OCI-LY3 (cell line): Measurements from ENCODE around the gene STUB1.
"Not testable (repeated sequence)": the region's sequence is repeated elsewhere in the genome, so short reads cannot be mapped to it uniquely, and the experiment has no call there.

ENCODE experiments used
- H2AFZ ChIP-seq: fragments of 200-600, 300-600 bp; shearing (Covaris generic); 2 replicates; pipeline ENCODE4 v1.6.0; 2014; ENCODE audit warnings: antibody characterized with exemption, low read depth, low read length
- H3K27ac ChIP-seq: fragments of 200-600, 300-600 bp; sonication (generic); 2 replicates; pipeline ENCODE4 v1.5.1; 2014; ENCODE audit warnings: mild to moderate bottlenecking, low read length, moderate library complexity, mixed read lengths
- H3K27me3 ChIP-seq: fragments of 200-600, 300-600 bp; sonication (generic); 2 replicates; pipeline ENCODE4 v1.6.1; 2014; ENCODE audit warnings: low read depth, low read length, mixed read lengths
- H3K36me3 ChIP-seq: fragments of 200-600, 300-600 bp; sonication (generic); replicated peaks from 2 replicates; pipeline ENCODE3; 2014; ENCODE audit warnings: low read depth, low read length, mixed read lengths
- H3K4me1 ChIP-seq: fragments of 300-600, 200-600 bp; sonication (generic); 2 replicates; pipeline ENCODE4 v1.6.1; 2014; ENCODE audit warnings: low read length, mixed read lengths
- H3K4me2 ChIP-seq: fragments of 200-600, 300-600 bp; sonication (generic); 2 replicates; pipeline ENCODE4 v1.6.1; 2014; ENCODE audit warnings: low read length, mixed read lengths
- H3K4me3 ChIP-seq: fragments of 300-600, 200-600 bp; sonication (generic); 2 replicates; pipeline ENCODE4 v1.5.1; 2014; ENCODE audit warnings: antibody characterized with exemption, mild to moderate bottlenecking, low read length, moderate library complexity
- H3K79me2 ChIP-seq: fragments of 300-600, 200-600 bp; shearing (Covaris generic); 2 replicates; pipeline ENCODE4 v1.6.1; 2014; ENCODE audit warnings: mild to moderate bottlenecking, low read length, mixed read lengths
- H3K9ac ChIP-seq: fragments of 300-600, 200-600 bp; shearing (Covaris generic); 2 replicates; pipeline ENCODE4 v1.6.0; 2014; ENCODE audit warnings: mild to moderate bottlenecking, low read length, moderate library complexity
- H3K9me3 ChIP-seq: fragments of 200-600, 300-600 bp; shearing (Covaris generic); 2 replicates; pipeline ENCODE4 v1.6.1; 2014; ENCODE audit warnings: low read length, mixed read lengths; ENCODE audit not compliant: insufficient read depth
- H4K20me1 ChIP-seq: fragments of 200-600, 300-600 bp; sonication (generic); 2 replicates; pipeline ENCODE4 v1.6.1; 2016; ENCODE audit warnings: low read length, mixed read lengths; ENCODE audit not compliant: insufficient read depth
- EZH2phosphoT487 ChIP-seq: fragments of 200-600 bp; shearing (Covaris generic); IDR thresholded peaks from 2 replicates; pipeline ENCODE4 v1.6.1; 2018; ENCODE audit warnings: antibody characterized with exemption, mixed run types, low read depth
- TF ChIP-seq, protein P1 (sequence below): fragments of 200-600, 300-600 bp; sonication (generic); IDR thresholded peaks from 2 replicates; pipeline ENCODE4 v1.5.1; 2014; ENCODE audit warnings: antibody characterized with exemption, low read length, low read depth

Gene STUB1

DNA sequence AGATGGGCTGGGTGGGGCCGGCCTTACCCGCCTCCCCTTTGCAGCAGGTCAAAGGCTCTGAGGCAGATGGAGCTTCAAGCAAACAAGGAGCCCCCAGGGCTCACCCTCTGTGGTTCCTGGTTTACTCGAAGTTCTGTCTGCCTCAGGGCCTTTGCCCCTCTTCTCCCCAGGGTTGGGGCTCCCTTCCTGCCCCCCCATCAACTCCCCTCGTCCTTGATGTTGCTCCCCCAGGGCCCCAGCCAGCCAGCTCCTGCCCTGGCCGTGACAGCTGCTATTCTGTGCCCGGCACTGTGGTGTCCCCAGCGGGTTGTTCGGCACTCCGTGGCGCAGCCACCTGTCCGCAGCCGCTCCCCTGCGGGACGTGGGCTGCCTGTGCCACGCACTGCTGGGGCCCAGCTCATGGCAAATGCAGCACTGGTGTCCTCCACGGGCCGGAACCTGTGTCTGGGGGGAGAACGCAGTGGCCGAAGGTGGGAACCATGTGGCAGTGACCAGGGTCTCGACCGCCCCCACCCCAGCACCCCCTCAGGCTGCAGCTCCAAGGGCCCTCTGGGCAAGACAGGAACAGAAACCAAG lies 30.4 kb downstream of the STUB1 start:
- Histone ChIP-seq H2AFZ (no peak overlapping the region), H3K27ac (no peak overlapping the region), H3K4me1 (no peaks in the 10 kb centered on the region; the same call in 1 of the 2 replicates), H3K9ac (no peak overlapping the region), H3K9me3 (no peaks in the 10 kb centered on the region), H3K4me2 (no peak overlapping the region), H4K20me1 (no peaks in the 10 kb centered on the region), H3K36me3 (no peaks in the 10 kb centered on the region), H3K27me3 (peaks cover 18% of the 10 kb centered on the region), H3K79me2 (no peaks in the 10 kb centered on the region), H3K4me3 (no peak overlapping the region)
- TF ChIP-seq, protein P1, sequence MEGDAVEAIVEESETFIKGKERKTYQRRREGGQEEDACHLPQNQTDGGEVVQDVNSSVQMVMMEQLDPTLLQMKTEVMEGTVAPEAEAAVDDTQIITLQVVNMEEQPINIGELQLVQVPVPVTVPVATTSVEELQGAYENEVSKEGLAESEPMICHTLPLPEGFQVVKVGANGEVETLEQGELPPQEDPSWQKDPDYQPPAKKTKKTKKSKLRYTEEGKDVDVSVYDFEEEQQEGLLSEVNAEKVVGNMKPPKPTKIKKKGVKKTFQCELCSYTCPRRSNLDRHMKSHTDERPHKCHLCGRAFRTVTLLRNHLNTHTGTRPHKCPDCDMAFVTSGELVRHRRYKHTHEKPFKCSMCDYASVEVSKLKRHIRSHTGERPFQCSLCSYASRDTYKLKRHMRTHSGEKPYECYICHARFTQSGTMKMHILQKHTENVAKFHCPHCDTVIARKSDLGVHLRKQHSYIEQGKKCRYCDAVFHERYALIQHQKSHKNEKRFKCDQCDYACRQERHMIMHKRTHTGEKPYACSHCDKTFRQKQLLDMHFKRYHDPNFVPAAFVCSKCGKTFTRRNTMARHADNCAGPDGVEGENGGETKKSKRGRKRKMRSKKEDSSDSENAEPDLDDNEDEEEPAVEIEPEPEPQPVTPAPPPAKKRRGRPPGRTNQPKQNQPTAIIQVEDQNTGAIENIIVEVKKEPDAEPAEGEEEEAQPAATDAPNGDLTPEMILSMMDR = no peak
- TF ChIP-seq EZH2phosphoT487 = no peak

GRCh38 chr16:711084-711483 lies 30.9 kb downstream of the STUB1 start:
- Histone ChIP-seq H3K27me3 (peaks cover 18% of the 10 kb centered on the region), H3K79me2 (no peaks in the 10 kb centered on the region), H3K36me3 (no peaks in the 10 kb centered on the region), H3K27ac (no peak overlapping the region), H3K9ac (no peak overlapping the region), H3K4me3 (no peak overlapping the region), H3K9me3 (no peaks in the 10 kb centered on the region), H2AFZ (no peak overlapping the region), H3K4me2 (no peak overlapping the region), H4K20me1 (no peaks in the 10 kb centered on the region), H3K4me1 (no peaks in the 10 kb centered on the region; the same call in 1 of the 2 replicates)
- TF ChIP-seq EZH2phosphoT487 = no peak
- TF ChIP-seq, protein P1 = no peak

DNA sequence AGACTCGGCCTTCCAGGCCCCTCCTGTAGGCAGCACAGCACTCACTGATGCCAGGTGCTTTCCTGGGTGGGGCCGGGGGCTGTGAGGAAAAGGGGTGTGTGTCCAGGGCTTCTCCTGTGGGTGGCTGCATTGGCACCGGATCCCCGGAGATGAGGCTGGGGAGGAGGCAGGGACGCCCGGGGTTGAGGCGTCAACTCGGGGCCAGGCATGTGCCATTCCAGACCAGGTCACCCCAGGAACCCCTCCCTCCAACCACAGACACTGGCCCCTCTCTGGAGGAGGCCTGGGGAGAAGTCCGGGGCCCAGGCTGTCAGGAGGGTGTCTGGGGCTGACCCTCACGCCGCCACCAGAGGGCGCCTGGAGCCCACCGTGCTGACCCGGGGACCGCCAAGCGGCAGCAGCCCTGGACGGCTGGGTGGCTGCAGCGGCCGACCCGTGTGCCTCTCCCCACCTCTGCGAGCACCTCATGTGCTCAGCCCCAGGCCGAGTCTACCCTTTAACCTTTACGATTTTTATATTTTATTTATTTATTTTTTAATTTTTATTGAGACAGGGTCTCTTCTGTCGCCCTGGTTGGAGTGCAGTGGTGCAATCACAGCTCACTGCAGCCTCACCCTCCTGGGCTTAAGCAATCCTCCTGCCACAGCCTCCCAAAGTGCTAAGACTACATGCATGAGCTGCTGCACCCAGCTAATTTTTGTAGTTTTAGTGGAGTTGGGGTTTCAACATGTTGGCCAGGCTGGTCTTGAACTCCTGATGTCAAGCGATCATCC lies 31.5 kb downstream of the STUB1 start:
- Histone ChIP-seq H3K27me3 (peaks cover 18% of the 10 kb centered on the region), H3K9me3 (no peaks in the 10 kb centered on the region), H3K36me3 (no peaks in the 10 kb centered on the region), H3K4me2 (0 out of 2 replicates have a peak overlapping the region, but pooled peaks have one; percentile 3), H3K9ac (no peak overlapping the region), H4K20me1 (no peaks in the 10 kb centered on the region), H3K4me3 (no peak overlapping the region), H3K79me2 (no peaks in the 10 kb centered on the region), H3K27ac (no peak overlapping the region), H2AFZ (no peak overlapping the region), H3K4me1 (no peaks in the 10 kb centered on the region; the same call in 1 of the 2 replicates)
- TF ChIP-seq EZH2phosphoT487 = no peak
- TF ChIP-seq, protein P1 = peak; percentile 79

DNA sequence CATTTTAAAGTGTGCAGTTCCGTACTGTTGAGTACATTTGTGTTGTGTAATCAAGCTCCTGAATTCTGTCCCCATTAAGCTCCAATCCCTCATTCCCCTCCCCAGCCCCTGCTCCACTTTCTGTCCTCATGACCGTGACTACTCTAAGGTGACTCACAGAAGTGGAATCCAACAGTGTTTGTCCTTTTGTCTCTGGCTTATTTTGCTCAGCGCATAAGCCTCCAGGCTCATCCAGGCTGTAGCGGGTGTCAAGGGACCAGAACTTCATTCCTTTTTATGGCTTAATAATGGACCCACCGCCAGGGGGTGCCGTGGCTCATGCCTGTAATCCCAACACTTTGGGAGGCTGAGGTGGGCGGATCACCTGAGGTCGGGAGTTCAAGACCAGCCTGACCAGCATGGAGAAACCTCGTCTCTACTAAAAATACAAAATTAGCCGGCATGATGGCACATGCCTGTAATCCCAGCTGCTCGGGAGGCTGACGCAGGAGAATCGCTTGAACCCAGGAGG lies 32.6 kb downstream of the STUB1 start:
- H3K36me3 ChIP-seq, H3K4me2 ChIP-seq, H3K27ac ChIP-seq, H3K9me3 ChIP-seq, H3K4me1 ChIP-seq, H2AFZ ChIP-seq, H3K4me3 ChIP-seq, H4K20me1 ChIP-seq, H3K79me2 ChIP-seq, H3K9ac ChIP-seq: not testable (repeated sequence)
- TF ChIP-seq, protein P1 = peak; percentile 23
- H3K27me3 ChIP-seq = peaks cover 18% of the 10 kb centered on the region
